Stimulated activated CD8-positive, alpha-beta memory T cell treated with anti-CD3 and anti-CD28 coated beads, Interleukin-7, amount 100 ng/mL, for 4 hours (primary cell): ENCODE results near the gene COQ2.
"Not testable (repeated sequence)": the region's sequence is repeated elsewhere in the genome, so short reads cannot be mapped to it uniquely, and the experiment has no call there.

Experiments used
- DNase-seq, 2 donors: peaks; one replicate each; pipeline ENCODE4 v3.0.0-alpha.2; 2020; ENCODE audit warnings: low read depth in 2 of 2

COQ2 gene, protein sequence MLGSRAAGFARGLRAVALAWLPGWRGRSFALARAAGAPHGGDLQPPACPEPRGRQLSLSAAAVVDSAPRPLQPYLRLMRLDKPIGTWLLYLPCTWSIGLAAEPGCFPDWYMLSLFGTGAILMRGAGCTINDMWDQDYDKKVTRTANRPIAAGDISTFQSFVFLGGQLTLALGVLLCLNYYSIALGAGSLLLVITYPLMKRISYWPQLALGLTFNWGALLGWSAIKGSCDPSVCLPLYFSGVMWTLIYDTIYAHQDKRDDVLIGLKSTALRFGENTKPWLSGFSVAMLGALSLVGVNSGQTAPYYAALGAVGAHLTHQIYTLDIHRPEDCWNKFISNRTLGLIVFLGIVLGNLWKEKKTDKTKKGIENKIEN

GRCh38 chr4:83284193-83285054 lies at the start of gene COQ2:
Gene COQ2 (minus strand): TSS chr4:83284798. CDS start chr4:83284764, 34 bp downstream.
- peak; percentile 87 to 88 for DNase-seq

GRCh38 chr4:83331956-83332355 lies 47.4 kb upstream of the COQ2 start:
- DNase-seq, result no peak

DNA sequence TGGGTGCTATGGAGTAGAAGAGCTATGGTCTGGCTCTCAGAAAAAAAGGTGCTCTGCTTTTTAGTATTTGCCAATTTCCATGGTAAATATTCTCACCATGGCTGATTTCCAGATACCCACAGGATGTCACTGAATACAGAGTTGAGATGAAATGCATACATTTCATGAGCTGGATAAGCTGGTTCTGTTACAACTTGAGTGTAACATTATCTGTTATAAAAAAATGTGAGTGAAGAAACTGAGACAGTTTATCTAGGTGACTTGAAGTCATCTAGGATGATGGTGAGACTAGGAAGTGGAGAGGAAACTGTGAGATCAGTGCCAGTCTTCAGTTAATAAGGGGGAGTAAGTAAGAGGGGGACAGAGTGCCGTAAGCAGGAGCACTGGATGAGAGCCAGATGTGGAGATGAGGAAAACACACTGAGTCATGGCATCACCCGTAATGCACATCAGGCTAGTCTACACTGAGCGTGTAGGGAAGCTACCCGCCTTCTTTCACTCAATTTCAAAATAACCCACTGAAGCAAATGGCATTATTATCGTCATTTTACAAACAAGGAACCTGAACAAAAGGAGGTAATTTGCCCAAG lies 45.0 kb upstream of the COQ2 start:
- DNase-seq, result no peak

DNA sequence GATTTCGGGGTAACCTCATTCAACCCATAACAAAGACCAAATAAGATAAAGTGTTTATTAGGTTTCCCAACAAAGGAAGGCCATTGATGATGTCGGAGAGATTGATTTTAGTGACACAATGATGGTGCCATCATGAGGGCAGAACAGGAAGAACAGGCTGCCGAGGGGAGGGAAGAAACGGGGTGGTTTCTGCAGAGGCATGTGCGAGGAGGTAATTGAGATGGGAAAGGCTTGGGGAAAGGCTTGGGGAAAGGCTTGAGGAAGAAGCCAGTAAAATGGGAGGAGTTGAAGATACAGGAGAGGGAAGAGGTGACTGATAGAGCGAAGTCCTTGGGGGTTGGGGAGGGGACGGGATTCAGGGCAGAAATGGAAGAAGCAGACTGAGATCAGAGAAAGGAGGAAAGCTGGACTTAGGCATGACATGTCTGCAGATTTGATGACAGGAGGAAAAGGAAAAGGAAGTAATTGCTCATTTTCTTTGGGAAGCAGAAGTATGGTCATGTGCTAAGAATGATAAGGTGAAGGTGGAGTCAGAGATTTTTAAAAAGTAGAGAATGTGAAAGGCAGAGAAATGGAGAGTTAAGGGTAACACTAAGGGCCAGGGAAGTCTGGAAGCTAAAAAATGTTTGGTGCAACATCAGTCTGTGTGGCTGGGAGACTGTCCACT lies 44.1 kb upstream of the COQ2 start:
- DNase-seq, result no peak

- DNase-seq, result no peak
Observed at GRCh38 chr4:83326546-83326945, 41.9 kb upstream of the COQ2 start.

GRCh38 chr4:83325306-83325705 lies 40.7 kb upstream of the COQ2 start:
- not testable (repeated sequence) for DNase-seq

GRCh38 chr4:83323136-83323535 lies 38.5 kb upstream of the COQ2 start:
- DNase-seq, result no peak

DNA sequence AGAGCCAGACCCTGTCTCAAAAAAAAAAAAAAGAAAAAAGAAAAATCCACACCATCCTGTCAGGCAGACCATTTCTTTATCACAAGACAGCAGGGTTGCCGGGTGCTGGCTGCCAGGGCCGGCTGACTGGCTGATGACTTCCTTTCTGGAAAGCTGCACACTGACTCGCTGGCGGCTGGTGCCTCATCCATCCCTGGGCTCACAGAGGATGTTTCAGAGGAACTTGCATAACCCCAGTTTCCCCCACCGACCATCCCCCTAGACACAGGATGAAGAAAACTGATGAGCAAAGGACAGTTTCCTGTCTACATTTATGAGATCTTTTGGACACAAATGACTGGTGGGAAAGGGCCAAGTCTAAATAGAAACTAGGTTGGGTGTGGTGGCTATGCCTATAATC lies 36.0 kb upstream of the COQ2 start:
- no peak for DNase-seq

- DNase-seq, result no peak
Observed at GRCh38 chr4:83318666-83319065, 34.1 kb upstream of the COQ2 start.

DNA sequence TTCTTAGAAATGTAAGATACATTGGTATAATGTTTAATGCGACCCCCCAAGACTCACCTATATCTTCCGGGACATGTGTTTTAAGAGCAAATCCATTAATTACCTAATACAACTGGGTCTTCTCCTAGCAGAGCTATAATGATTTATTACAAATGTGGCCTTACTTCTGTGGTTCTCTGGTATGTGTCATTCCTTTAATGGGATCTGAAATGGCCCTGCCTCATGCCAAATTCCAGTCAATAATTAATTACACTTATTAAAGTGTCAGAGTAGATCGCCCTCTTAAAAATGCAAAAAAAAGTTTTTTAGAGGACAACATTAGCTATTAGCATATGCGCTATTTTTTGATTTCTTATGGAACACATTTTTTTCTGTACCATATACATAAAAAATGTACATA lies 33.1 kb upstream of the COQ2 start:
- DNase-seq, result no peak

DNA sequence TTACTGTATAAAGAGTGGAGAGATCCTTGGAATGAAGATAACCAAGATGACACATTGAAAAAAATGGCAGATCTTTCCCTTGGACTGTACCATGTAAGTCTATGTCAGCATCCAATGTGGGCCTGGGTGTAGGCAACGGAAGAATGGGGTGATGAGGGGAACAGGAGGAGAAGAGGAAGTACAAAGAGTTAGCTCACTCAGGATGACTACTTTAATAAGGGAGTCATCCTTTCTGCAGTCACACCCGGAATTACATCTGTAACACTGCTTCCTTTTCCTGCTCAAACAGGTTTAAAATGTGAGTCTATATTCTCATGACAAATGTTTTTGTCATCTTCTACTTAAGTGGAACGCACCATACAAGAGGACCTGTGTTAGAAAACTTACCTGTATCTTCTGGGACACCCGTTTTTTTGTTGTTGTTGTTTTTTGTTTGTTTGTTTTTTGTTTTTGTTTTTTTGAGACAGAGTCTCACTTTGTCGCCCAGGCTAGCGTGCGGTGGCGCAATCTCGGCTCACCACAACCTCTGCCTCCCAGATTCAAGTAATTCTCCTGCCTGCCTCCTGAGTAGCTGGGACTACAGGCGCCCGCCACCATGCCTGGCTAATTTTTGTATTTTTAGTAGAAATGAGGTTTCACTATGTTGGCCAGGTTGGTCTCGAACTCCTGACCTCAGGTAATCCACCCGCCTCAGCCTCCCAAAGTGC lies 32.0 kb upstream of the COQ2 start:
- no peak for DNase-seq

GRCh38 chr4:83315341-83315870 lies 30.8 kb upstream of the COQ2 start:
- DNase-seq, result no peak

DNA sequence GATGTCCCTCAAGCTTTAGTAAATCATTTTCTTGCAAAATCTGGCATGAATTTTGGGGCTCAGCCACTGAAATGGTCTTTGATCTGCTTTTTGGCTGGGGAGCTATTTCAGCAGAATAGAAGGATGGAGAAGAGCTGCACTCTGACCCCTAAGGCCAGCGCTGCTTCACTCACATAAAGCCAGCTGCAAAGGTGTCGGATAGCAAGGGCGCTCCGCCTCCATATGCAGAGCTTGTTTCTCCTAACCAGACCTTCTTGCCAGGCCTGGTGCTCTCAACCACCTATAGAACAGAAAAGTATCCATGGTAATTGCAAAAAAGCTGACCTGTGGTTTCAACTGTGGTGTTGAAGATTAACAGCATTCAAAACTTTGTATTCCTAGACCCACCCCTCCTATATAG lies 24.1 kb upstream of the COQ2 start:
- DNase-seq, result no peak

DNA sequence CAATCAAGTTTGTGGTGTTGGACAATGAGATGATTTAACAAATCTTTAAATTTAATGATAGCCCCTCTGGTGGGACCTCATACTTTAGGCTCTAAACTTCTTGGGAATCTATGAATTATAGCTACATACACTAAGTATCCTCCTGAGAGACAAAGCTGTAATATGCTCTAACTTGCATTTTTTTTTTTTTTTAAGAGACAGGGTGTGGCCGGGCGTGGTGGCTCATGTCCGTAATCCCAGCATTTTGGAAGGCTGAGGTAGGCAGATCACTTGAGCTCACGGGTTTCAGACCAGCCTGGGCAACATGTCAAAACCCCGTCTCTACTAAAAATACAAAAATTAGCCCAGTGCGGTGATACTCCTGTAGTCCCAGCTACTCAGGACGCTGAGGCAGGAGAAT lies 23.3 kb upstream of the COQ2 start:
- no peak for DNase-seq

DNA sequence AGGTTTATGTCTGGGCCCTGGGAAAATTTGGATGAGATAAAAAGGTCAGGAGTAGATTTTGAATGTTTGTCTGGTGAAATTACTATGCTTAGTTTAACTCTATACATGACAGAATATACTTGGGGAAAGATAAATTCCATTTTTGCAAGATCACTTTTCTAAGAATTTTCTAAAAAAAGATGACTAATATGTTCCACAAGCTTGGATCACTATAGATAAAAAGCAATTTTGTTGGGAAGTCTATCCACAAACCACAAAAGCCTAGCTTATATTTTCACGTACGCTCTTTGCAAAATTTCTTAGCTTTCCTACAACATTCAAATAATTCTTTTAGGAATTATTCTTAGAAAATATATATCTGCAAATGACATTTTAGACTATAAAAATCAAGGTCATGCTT lies 20.6 kb upstream of the COQ2 start:
- DNase-seq, result no peak

- DNase-seq, result no peak
Observed at GRCh38 chr4:83297548-83298260, 13.1 kb upstream of the COQ2 start.

DNA sequence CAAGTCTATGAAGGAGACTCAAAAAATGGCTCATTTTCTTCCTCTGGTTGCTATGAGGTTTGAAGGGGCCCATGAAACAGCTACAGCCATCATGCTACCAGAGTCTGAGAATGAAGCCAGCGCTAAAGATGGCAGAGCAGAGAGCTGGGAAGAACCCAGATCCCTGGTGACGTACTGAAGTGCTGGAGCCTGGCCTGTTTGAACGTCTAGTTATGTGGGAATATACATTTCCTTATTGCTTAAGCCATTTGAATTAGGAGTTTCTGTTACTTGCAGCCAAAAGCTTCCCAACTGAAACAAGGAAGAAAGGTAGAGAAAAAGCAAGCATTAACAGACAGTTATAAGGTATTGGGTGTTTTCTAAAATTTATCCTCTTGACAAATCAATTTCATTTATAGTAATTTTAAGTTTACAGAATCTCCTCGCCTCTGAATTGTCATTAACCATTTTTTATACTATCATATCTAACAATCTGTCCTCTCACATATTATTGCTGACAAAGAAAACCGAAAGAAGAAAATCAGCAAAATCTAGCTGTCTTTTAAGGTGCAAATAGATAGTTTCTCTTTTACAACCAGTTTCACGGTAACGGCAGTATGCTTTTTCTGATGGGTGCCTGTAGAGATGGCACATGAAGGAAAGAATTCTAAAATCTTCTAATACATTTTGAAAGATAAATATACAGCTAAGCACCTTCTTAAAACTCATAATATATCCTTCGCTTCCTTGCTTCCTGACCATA lies 8.9 kb upstream of the COQ2 start:
- no peak for DNase-seq

GRCh38 chr4:83290059-83290774 lies 5.6 kb upstream of the COQ2 start:
- not testable (repeated sequence) for DNase-seq

- not testable (repeated sequence) for DNase-seq
Observed at GRCh38 chr4:83288381-83288780, 3.8 kb upstream of the COQ2 start.
